T-cell (primary cell): ENCODE results near the gene RNFT1. TPM values are rescaled to one million over a fixed set of nuclear protein-coding genes. Genes with fewer than 3 reads are reported as not detected.
"Not testable (repeated sequence)": the region's sequence is repeated elsewhere in the genome, so short reads cannot be mapped to it uniquely, and the experiment has no call there.

Experiments
- ATAC-seq, 4 experiments: fragments of 200-7000 bp in 3 of 4; fragments of 150-1000 bp in 1 of 4; cut with Tn5 transposase; replicated peaks in 1 of 4; 1 replicate in 3 of 4; 2 replicates in 1 of 4; pipeline ENCODE4 v1.10.0; 2021; ENCODE audit warnings: moderate library complexity in 3 of 4, mild to moderate bottlenecking in 2 of 4, moderate number of reproducible peaks in 1 of 4
- CTCF ChIA-PET, 2 donors: fragments of 300-600 bp; sonication (Branson Sonifier 250); formaldehyde crosslinking; loops; one replicate each; lab custom pipeline; 2022; ENCODE audit warnings: antibody characterized with exemption in 2 of 2; lab: Charles Lee
- POLR2A ChIA-PET, 2 donors: fragments of 300-600 bp; sonication (Branson Sonifier 250); formaldehyde crosslinking; loops; one replicate each; lab custom pipeline; 2022; ENCODE audit warnings: antibody characterized with exemption in 2 of 2; lab: Charles Lee
- DNase-seq, 35 experiments: peaks; one replicate each; pipeline versions ENCODE4 v3.0.0 to v3.0.0-alpha.2; 2013 to 2023
- H3K27ac ChIP-seq: one replicate; pipeline ENCODE4 v1.5.1; 2013; ENCODE audit warnings: low read length
- H3K27me3 ChIP-seq, 2 experiments: replicated peaks in 1 of 2; 1 replicate in 1 of 2; 2 replicates in 1 of 2; pipeline versions ENCODE4 v1.6.1 to v1.7.0; 2013; ENCODE audit warnings: low read length in 1 of 2, mixed read lengths in 1 of 2; ENCODE audit not compliant: control insufficient read depth in 2 of 2, insufficient read depth in 2 of 2; ENCODE audit errors: extremely low read depth in 1 of 2
- H3K36me3 ChIP-seq, 2 donors: 1 replicate in 1 of 2; 2 replicates in 1 of 2; pipeline versions ENCODE4 v1.6.1 to v1.7.0; 2013; ENCODE audit warnings: low read length in 1 of 2; ENCODE audit not compliant: control insufficient read depth in 2 of 2, insufficient read depth in 1 of 2; ENCODE audit errors: extremely low read depth in 1 of 2
- H3K4me1 ChIP-seq, 2 experiments: 1 replicate in 1 of 2; 2 replicates in 1 of 2; pipeline versions ENCODE4 v1.6.1 to v1.7.0; 2013; ENCODE audit warnings: low read length in 2 of 2, mixed read lengths in 1 of 2; ENCODE audit not compliant: insufficient read depth in 2 of 2, control insufficient read depth in 1 of 2; ENCODE audit errors: extremely low read depth in 1 of 2
- H3K4me3 ChIP-seq, 2 donors: 1 replicate in 1 of 2; 2 replicates in 1 of 2; pipeline versions ENCODE4 v1.5.1 to v1.7.0; 2013; ENCODE audit warnings: mild to moderate bottlenecking in 2 of 2, low read length in 1 of 2, moderate library complexity in 1 of 2; ENCODE audit not compliant: control insufficient read depth in 1 of 2; ENCODE audit errors: extremely low read depth in 1 of 2
- H3K9me3 ChIP-seq: 2 replicates; pipeline ENCODE4 v1.7.0; 2013
- H3K27ac Mint-ChIP-seq, 2 donors: one replicate each; pipeline ENCODE4 v1.8.0; 2020 to 2021; ENCODE audit warnings: mild to moderate bottlenecking in 2 of 2, mixed read lengths in 2 of 2
- H3K27me3 Mint-ChIP-seq, 2 donors: one replicate each; pipeline ENCODE4 v1.8.0; 2021 to 2022; ENCODE audit warnings: mixed read lengths in 2 of 2
- H3K36me3 Mint-ChIP-seq: one replicate; pipeline ENCODE4 v1.8.0; 2021; ENCODE audit warnings: mixed read lengths
- H3K4me1 Mint-ChIP-seq, 3 donors: one replicate each; pipeline ENCODE4 v1.8.0; 2020 to 2022; ENCODE audit warnings: mixed read lengths in 3 of 3, mild to moderate bottlenecking in 1 of 3
- H3K4me3 Mint-ChIP-seq, 3 donors: one replicate each; pipeline ENCODE4 v1.8.0; 2020 to 2022; ENCODE audit warnings: mild to moderate bottlenecking in 3 of 3, mixed read lengths in 3 of 3, moderate library complexity in 3 of 3
- H3K9me3 Mint-ChIP-seq, 3 donors: one replicate each; pipeline ENCODE4 v1.8.0; 2020 to 2022; ENCODE audit warnings: mixed read lengths in 3 of 3
- WGBS: methylation state at CpG from one replicate; pipeline ENCODE4 v1.1.5; 2013; ENCODE audit warnings: missing lambda C conversion rate; ENCODE audit not compliant: insufficient coverage; 5-methylcytosine and 5-hydroxymethylcytosine counted together
- total RNA-seq, 35 experiments: library from RNA in 6 of 35; stranded (reverse) in 6 of 35; fragments of 120-200 nt in 1 of 35; gene quantifications; one replicate each; pipeline versions ENCODE4 v1.2.1 to v1.2.4 and lab custom pipeline; 2013 to 2026

RNFT1 gene
- total RNA-seq, 5 donors from 2014 or later (not counting 1 experiment from before 2014, with no cell fraction given): 26.2 to 35.8 (median 32.3) TPM

DNA sequence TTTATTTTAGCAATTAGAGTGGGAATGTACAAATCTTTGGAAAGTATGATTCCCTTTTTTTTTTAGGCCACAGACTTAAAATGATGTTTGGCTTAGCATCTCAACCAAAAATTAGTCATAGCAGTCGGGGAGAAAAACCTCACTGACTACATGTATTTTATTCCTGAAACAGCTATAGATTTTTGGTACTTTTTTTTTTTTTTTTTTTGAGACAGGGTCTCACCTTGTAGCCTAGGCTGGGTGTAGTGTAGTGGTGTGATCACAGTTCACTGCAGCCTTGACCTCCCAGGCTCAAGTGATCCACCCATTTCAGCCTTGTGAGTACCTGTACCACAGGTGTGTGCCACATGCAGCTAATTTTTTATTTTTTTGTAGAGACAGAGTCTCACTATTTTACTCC, 23.4 kb downstream of the RNFT1 start:
- H3K36me3 Mint-ChIP-seq: peaks cover 48% of the 10 kb centered on the region
- WGBS: no CpG with 5 or more reads among the region's 1 CpG
- no peaks in the 10 kb centered on the region for H3K9me3 Mint-ChIP-seq
- ATAC-seq (no peak), DNase-seq (no peak)
- peaks cover 0 to 3% (median 2%) of the 10 kb centered on the region in 3 donors for H3K4me1 Mint-ChIP-seq
- H3K27ac ChIP-seq: no peak overlapping the region
- H3K27me3 Mint-ChIP-seq: no peaks in the 10 kb centered on the region
- H3K36me3 ChIP-seq: peaks cover 4 to 57% of the 10 kb centered on the region in 2 donors
- H3K4me1 ChIP-seq: no peaks in the 10 kb centered on the region
- CTCF ChIA-PET: interaction anchor here in 1 of 2 donors (0.7 kb wide), 1 partner anchor 921 kb away, joined by 4 read pairs; no protein-coding TSS in a partner anchor
- H3K9me3 ChIP-seq: no peaks in the 10 kb centered on the region
- no peak overlapping the region for H3K27ac Mint-ChIP-seq
- POLR2A ChIA-PET: interaction anchor here (0.6 to 0.7 kb wide), 3 partner anchors 22 to 130 kb away, joined by 3 to 6 read pairs (median 3); no protein-coding TSS in a partner anchor
- H3K4me3 ChIP-seq: no peak overlapping the region
- H3K4me3 Mint-ChIP-seq: no peak overlapping the region
- no peaks in the 10 kb centered on the region for H3K27me3 ChIP-seq

DNA sequence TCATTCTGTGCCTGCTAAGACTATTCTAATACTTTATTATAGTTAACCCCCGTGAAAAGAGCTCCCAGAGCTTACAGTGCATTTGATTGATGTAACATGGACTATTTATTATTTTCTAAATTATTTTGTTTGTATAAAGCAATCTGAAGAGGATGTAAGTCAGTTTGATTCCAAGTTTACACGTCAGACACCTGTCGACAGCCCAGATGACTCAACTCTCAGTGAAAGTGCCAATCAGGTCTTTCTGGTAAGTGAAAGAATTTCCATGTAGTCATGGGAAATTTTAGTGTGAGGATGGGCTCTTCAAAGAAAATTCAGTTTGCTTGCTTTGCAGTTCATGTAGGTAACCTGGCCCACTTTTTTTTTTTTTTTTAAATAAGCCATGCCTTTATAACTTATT, 23.8 kb downstream of the RNFT1 start:
- H3K4me3 ChIP-seq, DNase-seq, ATAC-seq, H3K4me3 Mint-ChIP-seq, H3K27me3 ChIP-seq, H3K4me1 Mint-ChIP-seq, H3K27me3 Mint-ChIP-seq, H3K4me1 ChIP-seq, H3K9me3 Mint-ChIP-seq, H3K27ac ChIP-seq, H3K9me3 ChIP-seq, CTCF ChIA-PET: not testable (repeated sequence)
- Mint-ChIP-seq H3K36me3 (peaks cover 46% of the 10 kb centered on the region), H3K27ac (peak overlapping the region in 1 of 2 donors; percentile 4)
- WGBS: no CpG with 5 or more reads among the region's 3 CpGs
- POLR2A ChIA-PET: interaction anchor here (0.6 to 0.7 kb wide), 3 partner anchors 23 to 131 kb away, joined by 3 to 6 read pairs (median 3); no protein-coding TSS in a partner anchor
- H3K36me3 ChIP-seq: peaks cover 4 to 57% of the 10 kb centered on the region in 2 donors

DNA sequence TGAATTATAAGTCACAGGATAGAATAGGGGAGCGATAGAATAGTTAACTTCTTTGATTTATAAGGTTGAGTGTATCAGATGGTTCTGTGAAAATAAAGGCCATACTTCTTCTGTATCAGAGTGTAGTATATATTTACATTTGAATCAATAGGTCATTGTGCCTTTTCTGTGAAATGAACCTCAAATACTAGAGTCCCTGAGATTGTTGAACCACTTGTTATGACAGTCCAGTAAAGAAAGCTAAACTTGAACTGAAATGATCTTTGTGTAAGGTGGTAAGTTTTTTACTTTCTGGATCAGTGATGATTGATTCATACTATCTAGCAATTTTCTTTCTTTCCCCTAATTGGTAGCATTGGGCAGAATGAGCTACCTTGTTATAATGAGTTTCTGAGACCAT, 31.2 kb downstream of the RNFT1 start:
- no CpG with 5 or more reads among the region's 1 CpG for WGBS
- POLR2A ChIA-PET, H3K9me3 Mint-ChIP-seq, H3K27ac ChIP-seq, H3K27me3 ChIP-seq, H3K4me1 ChIP-seq, H3K4me1 Mint-ChIP-seq, DNase-seq, ATAC-seq, CTCF ChIA-PET, H3K9me3 ChIP-seq, H3K4me3 ChIP-seq, H3K27me3 Mint-ChIP-seq, H3K27ac Mint-ChIP-seq, H3K4me3 Mint-ChIP-seq: not testable (repeated sequence)
- peaks cover 0 to 68% of the 10 kb centered on the region in 2 donors for H3K36me3 ChIP-seq
- peaks cover 71% of the 10 kb centered on the region for H3K36me3 Mint-ChIP-seq

DNA sequence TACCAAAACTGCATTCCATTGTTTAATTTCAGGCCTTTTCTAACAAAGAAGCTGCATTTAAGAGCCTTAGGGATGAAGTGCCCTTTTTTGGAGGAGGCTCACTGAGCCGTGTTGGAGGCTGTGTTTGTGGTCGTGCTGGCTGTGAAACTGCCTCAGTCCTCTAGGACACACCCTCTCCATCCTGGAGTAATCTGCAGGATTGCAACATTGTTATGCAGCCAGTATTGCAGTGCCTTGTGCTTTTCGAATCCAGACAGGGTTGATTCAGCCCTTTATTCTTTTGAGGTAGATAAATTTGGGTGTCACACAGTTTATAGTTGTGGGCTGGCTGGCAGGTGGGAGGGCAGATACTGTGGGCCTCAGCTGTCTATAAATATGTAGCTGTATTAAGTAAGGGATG, 33.8 kb downstream of the RNFT1 start:
- H3K27me3 ChIP-seq, H3K27me3 Mint-ChIP-seq, H3K4me1 ChIP-seq, H3K4me3 Mint-ChIP-seq, H3K4me3 ChIP-seq, POLR2A ChIA-PET, DNase-seq, H3K9me3 Mint-ChIP-seq, H3K27ac ChIP-seq, ATAC-seq, H3K9me3 ChIP-seq, CTCF ChIA-PET, H3K4me1 Mint-ChIP-seq: not testable (repeated sequence)
- H3K36me3 ChIP-seq: peaks cover 8 to 65% of the 10 kb centered on the region in 2 donors
- H3K27ac Mint-ChIP-seq: peak overlapping the region in 1 of 2 donors; percentile 28
- no CpG with 5 or more reads among the region's 3 CpGs for WGBS
- peaks cover 63% of the 10 kb centered on the region for H3K36me3 Mint-ChIP-seq

DNA sequence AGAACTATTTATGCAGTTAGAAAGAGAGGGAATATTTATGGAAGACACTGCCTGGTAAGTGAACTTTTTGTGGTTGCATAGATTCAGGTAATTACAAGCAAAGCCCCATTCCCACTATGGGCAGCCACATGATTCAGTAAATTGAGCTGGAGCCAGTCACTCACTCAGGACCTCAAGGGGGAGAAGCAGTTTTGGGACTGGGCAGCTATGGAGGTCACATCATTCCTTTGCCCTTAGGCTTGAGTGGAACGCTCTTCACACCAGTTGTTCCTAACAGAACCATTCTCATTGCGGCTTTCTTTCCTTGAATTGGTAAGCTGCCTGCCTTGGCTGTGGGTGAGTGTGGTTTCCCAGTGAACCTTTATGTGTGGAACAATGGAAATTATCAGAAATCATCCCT, 34.4 kb downstream of the RNFT1 start:
- H3K27ac Mint-ChIP-seq, CTCF ChIA-PET, H3K4me3 ChIP-seq, H3K27me3 ChIP-seq, H3K4me1 ChIP-seq, H3K27ac ChIP-seq, H3K27me3 Mint-ChIP-seq, ATAC-seq, H3K9me3 ChIP-seq, POLR2A ChIA-PET, H3K4me3 Mint-ChIP-seq, DNase-seq, H3K4me1 Mint-ChIP-seq, H3K9me3 Mint-ChIP-seq: not testable (repeated sequence)
- peaks cover 8 to 66% of the 10 kb centered on the region in 2 donors for H3K36me3 ChIP-seq
- H3K36me3 Mint-ChIP-seq: peaks cover 69% of the 10 kb centered on the region
- no CpG with 5 or more reads among the region's 2 CpGs for WGBS

DNA sequence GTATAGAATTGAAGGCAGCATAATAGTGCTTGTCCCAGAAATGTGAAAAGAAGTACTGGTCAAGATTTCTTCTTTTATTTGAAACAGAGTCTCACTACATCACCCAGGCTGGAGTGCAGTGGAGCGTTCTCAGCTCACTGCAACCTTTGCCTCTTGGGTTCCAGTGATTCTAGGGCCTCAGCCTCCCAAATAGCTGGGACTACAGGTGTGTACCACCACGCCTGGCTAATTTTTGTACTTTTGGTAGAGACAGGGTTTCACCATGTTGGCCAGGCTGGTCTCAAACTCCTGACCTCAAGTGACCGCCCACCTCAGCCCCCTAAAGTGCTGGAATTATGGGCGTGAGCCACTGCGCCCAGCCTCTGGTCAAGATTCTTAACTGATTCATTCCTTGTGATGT, 43.9 kb downstream of the RNFT1 start:
- H3K4me1 Mint-ChIP-seq, H3K4me3 ChIP-seq, DNase-seq, H3K9me3 Mint-ChIP-seq, H3K27ac ChIP-seq, H3K27ac Mint-ChIP-seq, H3K4me1 ChIP-seq, H3K9me3 ChIP-seq, POLR2A ChIA-PET, H3K27me3 Mint-ChIP-seq, H3K4me3 Mint-ChIP-seq, H3K27me3 ChIP-seq, ATAC-seq: not testable (repeated sequence)
- 100% methylated on average over 1 of the region's 5 CpGs for WGBS
- H3K36me3 Mint-ChIP-seq: peaks cover 41% of the 10 kb centered on the region
- H3K36me3 ChIP-seq: peaks cover 0 to 58% of the 10 kb centered on the region in 2 donors
- CTCF ChIA-PET: interaction anchor here in 1 of 2 donors (0.6 to 0.8 kb wide), 2 partner anchors 121 to 382 kb away, joined by 3 read pairs; no protein-coding TSS in a partner anchor
